Adrenal gland (tissue), 12 donors: ENCODE measurements around the gene CDH4. TPM values are rescaled to one million over a fixed set of nuclear protein-coding genes. Genes with fewer than 3 reads are reported as not detected.

Experiments
- DNase-seq, 7 donors: peaks; one replicate each; pipeline ENCODE4 v3.0.0-alpha.2; 2019 to 2020
- H3K27ac ChIP-seq, 5 donors: fragments of 200-600 bp; sonication (generic) in 4 of 5; 1 replicate in 3 of 5; 2 replicates in 2 of 5; pipeline versions ENCODE4 v1.5.1 to v1.8.0; 2016 to 2020; ENCODE audit warnings: mild to moderate bottlenecking in 1 of 5
- H3K27me3 ChIP-seq: fragments of 200-600 bp; 2 replicates; pipeline ENCODE4 v1.8.0; 2021
- H3K36me3 ChIP-seq, 2 donors: fragments of 200-600 bp; replicated peaks in 1 of 2; 1 replicate in 1 of 2; 2 replicates in 1 of 2; pipeline versions ENCODE4 v1.5.1 to v1.8.0; 2018 to 2022
- H3K4me1 ChIP-seq, 2 donors: fragments of 200-600 bp; replicated peaks in 1 of 2; 1 replicate in 1 of 2; 2 replicates in 1 of 2; pipeline versions ENCODE4 v1.5.1 to v1.8.0; 2018 to 2021
- H3K4me3 ChIP-seq, 4 donors: fragments of 200-600 bp; sonication (generic) in 3 of 4; one replicate each; pipeline ENCODE4 v1.5.1; 2016 to 2018
- H3K9me3 ChIP-seq, 3 donors: fragments of 200-600 bp; sonication (generic) in 1 of 3; replicated peaks in 1 of 3; 1 replicate in 2 of 3; 2 replicates in 1 of 3; pipeline versions ENCODE4 v1.5.1 to v1.8.0; 2016 to 2021
- CTCF ChIP-seq, 6 experiments: fragments of 450-650 bp in 4 of 6; fragments of 200-600 bp in 2 of 6; sonication (generic) in 1 of 6; IDR thresholded peaks; 1 replicate in 5 of 6; 2 replicates in 1 of 6; pipeline versions ENCODE4 v1.5.1 to v1.8.0; 2016 to 2021; ENCODE audit warnings: antibody characterized with exemption in 6 of 6, mild to moderate bottlenecking in 2 of 6, moderate library complexity in 1 of 6
- POLR2A ChIP-seq, 2 donors: fragments of 450-650 bp; IDR thresholded peaks; one replicate each; pipeline ENCODE4 v1.6.1; 2017; ENCODE audit warnings: antibody characterized with exemption in 2 of 2, mild to moderate bottlenecking in 2 of 2, moderate library complexity in 1 of 2
- WGBS, 4 donors: extraction: QIAGEN DNeasy Blood & Tissue Kit in 2 of 4; methylation state at CpG; one replicate each; pipeline versions ENCODE4 v1.1.5 to v1.1.7; 2013 to 2017; 5-methylcytosine and 5-hydroxymethylcytosine counted together
- intact Hi-C, 2 donors: fragments of 100-400 bp; cut with DNase I; formaldehyde crosslinking; loops; one replicate each; pipeline versions ENCODE4 v1.14.1 to v1.15.0; 2022 to 2023
- polyA plus RNA-seq, 3 donors: library from polyadenylated mRNA; stranded (reverse); fragments of 200-250 nt in 2 of 3; fragments of 350-450 nt in 1 of 3; fragmentation: Illumina TruSeq in 1 of 3; extraction: RNeasy Lipid Tissue Mini Kit (QIAGEN cat#74804) in 1 of 3; gene quantifications; one replicate each; pipeline ENCODE4 v1.2.3, GENCODE V29; 2013 to 2014
- total RNA-seq, 9 donors: library from RNA; depleted of rRNA in 4 of 9; stranded (reverse); fragments of >200 nt in 4 of 9; fragments of 120-200 nt in 1 of 9; fragmentation: NEBNext Ultra II Directional in 1 of 9; extraction: Animal tissue kit (Norgen Biotek cat#: 25700) in 1 of 9; gene quantifications; one replicate each; pipeline versions ENCODE4 v1.1.0 to v1.2.4, GENCODE V29; 2013 to 2023
- donor health status: healthy with polysubstance abuse.
- donor health status: Bipolar disorder and iron deficiency.
- donor health status: DM: yes; HTN: yes; CAD: no.
- donor health status: DM: no; HTN: no; CAD: no.
- donor health status: DM: no; HTN: no; CAD: no.
- donor health status: DM: yes; HTN: yes; CAD: no.

Gene CDH4
- total and polyA plus RNA-seq, 12 donors = 0.08 to 0.53 (median 0.20) TPM; not detected in 3

- no peaks in the 10 kb centered on the region for H3K4me1 ChIP-seq
- WGBS, 4 donors = 0 to 1% (median 1%) methylated on average over 11 to 87 of the region's 87 CpGs; no CpG with 5 or more reads in 1 of the 4 donors
- DNase-seq = no peak
- no peak overlapping the region for H3K27ac ChIP-seq
- H3K27me3 ChIP-seq = peaks cover 60% of the 10 kb centered on the region
- H3K9me3 ChIP-seq = no peaks in the 10 kb centered on the region
- intact Hi-C loops = no loop called here
- H3K36me3 ChIP-seq = no peaks in the 10 kb centered on the region
- no peak overlapping the region for H3K4me3 ChIP-seq
- no peak for TF ChIP-seq POLR2A (IDR thresholded peaks at IDR 0.05)
- TF ChIP-seq CTCF (IDR thresholded peaks at IDR 0.05) = no peak
Measured at GRCh38 chr20:61252601-61253263, 671 bp downstream of the CDH4 start.

GRCh38 chr20:61253264-61253639, 1.2 kb downstream of the CDH4 start:
- intact Hi-C loops = no loop called here
- DNase-seq = no peak
- Histone ChIP-seq H3K4me3 (no peak overlapping the region), H3K36me3 (no peaks in the 10 kb centered on the region), H3K4me1 (no peaks in the 10 kb centered on the region), H3K27me3 (peaks cover 60% of the 10 kb centered on the region), H3K9me3 (no peaks in the 10 kb centered on the region), H3K27ac (no peak overlapping the region)
- 0 to 1% (median 0%) methylated on average over 2 to 51 of the region's 51 CpGs; no CpG with 5 or more reads in 1 of the 4 donors for WGBS, 4 donors
- no peak for TF ChIP-seq POLR2A (IDR thresholded peaks at IDR 0.05)
- TF ChIP-seq CTCF (IDR thresholded peaks at IDR 0.05) = no peak

GRCh38 chr20:61253640-61254511, 1.8 kb downstream of the CDH4 start:
- Histone ChIP-seq H3K27me3 (peaks cover 60% of the 10 kb centered on the region), H3K4me3 (no peak overlapping the region), H3K27ac (no peak overlapping the region), H3K4me1 (no peaks in the 10 kb centered on the region), H3K9me3 (no peaks in the 10 kb centered on the region), H3K36me3 (no peaks in the 10 kb centered on the region)
- 7 to 12% (median 8%) methylated on average over 13 to 62 of the region's 62 CpGs for WGBS, 4 donors
- no peak for TF ChIP-seq POLR2A (IDR thresholded peaks at IDR 0.05)
- no peak for TF ChIP-seq CTCF (IDR thresholded peaks at IDR 0.05)
- intact Hi-C loops = no loop called here
- DNase-seq = no peak

- no peak for DNase-seq
- TF ChIP-seq POLR2A (IDR thresholded peaks at IDR 0.05) = no peak
- TF ChIP-seq CTCF (IDR thresholded peaks at IDR 0.05) = no peak
- H3K27ac ChIP-seq = no peak overlapping the region
- H3K9me3 ChIP-seq = no peaks in the 10 kb centered on the region
- H3K4me1 ChIP-seq = no peaks in the 10 kb centered on the region
- peaks cover 52% of the 10 kb centered on the region for H3K27me3 ChIP-seq
- H3K36me3 ChIP-seq = no peaks in the 10 kb centered on the region
- WGBS, 4 donors = 73 to 78% (median 74%) methylated on average over 11 of the region's 11 CpGs
- intact Hi-C loops = no loop called here
- no peak overlapping the region for H3K4me3 ChIP-seq
Measured at GRCh38 chr20:61254881-61255626, 3.0 kb downstream of the CDH4 start.
